LNCaP clone FGC (cell line): ENCODE data around the gene FADS2.

ENCODE experiments used
- DNase-seq: peaks from one replicate; pipeline ENCODE4 v3.0.0-alpha.2; 2011; ENCODE audit warnings: low read depth
- H3K4me3 ChIP-seq: 2 replicates; pipeline ENCODE4 v1.5.1; 2011; ENCODE audit warnings: mild to moderate bottlenecking, low read depth, low read length, control low read depth
- CTCF ChIP-seq: IDR thresholded peaks from 2 replicates; pipeline ENCODE4 v1.5.1; 2012; ENCODE audit warnings: mild to moderate bottlenecking; ENCODE audit not compliant: control insufficient read depth, insufficient read depth; ENCODE audit errors: extremely low read depth

FADS2 gene

DNA sequence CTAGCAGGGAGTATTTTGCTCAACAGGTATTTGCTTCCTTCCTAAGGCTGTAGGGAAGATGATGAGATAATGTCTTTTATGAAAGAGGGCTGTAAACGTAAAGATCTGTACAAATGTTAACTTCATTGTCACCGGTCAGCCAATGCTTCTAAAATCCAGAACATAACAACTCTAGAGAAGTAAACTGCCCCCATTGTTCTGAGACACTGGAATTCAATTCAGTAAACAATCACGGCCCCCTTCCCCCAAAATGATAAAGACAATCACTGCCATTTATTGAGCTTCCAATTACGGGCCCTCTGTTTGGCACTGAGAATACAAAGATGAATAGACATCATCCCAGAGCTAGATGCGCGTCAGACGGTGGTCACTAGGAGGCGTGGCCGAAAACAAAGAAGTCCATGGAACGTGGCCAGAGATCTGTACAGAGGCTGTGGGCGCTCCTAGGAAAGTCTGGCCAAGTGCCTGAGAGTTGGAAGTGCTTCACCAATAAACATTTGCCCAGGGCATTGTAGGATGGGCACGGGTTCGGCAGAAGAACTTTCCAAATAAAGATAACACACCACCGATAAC is 36.3 kb upstream of the FADS2 start:
- peak; percentile 67 for DNase-seq
- peak overlapping the region; percentile 86 for H3K4me3 ChIP-seq
- no peak for TF ChIP-seq CTCF

- peak within 1 kb of the TSS; percentile 86 for H3K4me3 ChIP-seq
- peak; percentile 82 for DNase-seq
- no peak for TF ChIP-seq CTCF
These were observed 35.6 kb upstream of the FADS2 start, which contains the start of the genes FEN1 and TMEM258 for GRCh38 chr11:61792310-61793082. Gene FEN1 (plus strand): TSS chr11:61792911. CDS start chr11:61795362, 2,451 bp downstream. Gene TMEM258 (minus strand): TSS chr11:61792599. CDS start chr11:61792558, 41 bp downstream.

- peak overlapping the region; percentile 86 for H3K4me3 ChIP-seq
- TF ChIP-seq CTCF, result no peak
- DNase-seq, result no peak
These were observed 34.8 kb upstream of the FADS2 start for GRCh38 chr11:61793083-61793828.

DNA sequence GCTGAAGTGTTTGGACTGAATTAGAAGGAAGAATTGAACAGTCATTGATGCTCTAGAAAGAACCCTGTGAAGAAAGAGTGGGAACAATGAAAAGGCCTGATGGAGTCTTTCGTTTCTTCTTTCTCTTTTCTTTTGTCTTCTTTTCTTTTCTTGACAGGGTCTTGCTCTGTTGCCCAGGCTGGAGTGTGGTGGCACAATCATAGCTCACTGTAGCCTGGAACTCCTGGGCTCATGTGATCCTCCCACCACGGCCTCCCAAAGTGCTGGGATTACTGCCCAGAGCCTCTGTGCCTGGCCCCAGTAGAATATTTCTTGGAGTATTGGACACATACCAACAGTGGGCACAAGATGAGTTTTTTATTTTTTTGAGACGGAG is 34.3 kb upstream of the FADS2 start:
- no peak for DNase-seq
- H3K4me3 ChIP-seq, result peak overlapping the region; percentile 86
- TF ChIP-seq CTCF, result no peak

- H3K4me3 ChIP-seq, result no peak overlapping the region
- no peak for TF ChIP-seq CTCF
- no peak for DNase-seq
These were observed 33.5 kb upstream of the FADS2 start for GRCh38 chr11:61794579-61794978.

DNA sequence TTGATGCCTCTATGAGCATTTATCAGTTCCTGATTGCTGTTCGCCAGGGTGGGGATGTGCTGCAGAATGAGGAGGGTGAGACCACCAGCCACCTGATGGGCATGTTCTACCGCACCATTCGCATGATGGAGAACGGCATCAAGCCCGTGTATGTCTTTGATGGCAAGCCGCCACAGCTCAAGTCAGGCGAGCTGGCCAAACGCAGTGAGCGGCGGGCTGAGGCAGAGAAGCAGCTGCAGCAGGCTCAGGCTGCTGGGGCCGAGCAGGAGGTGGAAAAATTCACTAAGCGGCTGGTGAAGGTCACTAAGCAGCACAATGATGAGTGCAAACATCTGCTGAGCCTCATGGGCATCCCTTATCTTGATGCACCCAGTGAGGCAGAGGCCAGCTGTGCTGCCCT is 32.6 kb upstream of the FADS2 start:
- no peak for DNase-seq
- H3K4me3 ChIP-seq, result no peak overlapping the region

More for the DNA sequence above, 32.6 kb upstream of the FADS2 start:
- TF ChIP-seq CTCF, result no peak
